OCI-LY7 (cell line): ENCODE data around the gene GIPC2.

ENCODE experiments used
- CTCF ChIP-seq: fragments of 200-600 bp; sonication (generic); conservative IDR thresholded peaks from 2 replicates; pipeline ENCODE4 v1.5.1; 2014; ENCODE audit warnings: mild to moderate bottlenecking, antibody characterized with exemption, low read length, moderate library complexity, mixed read lengths
- EZH2phosphoT487 ChIP-seq: fragments of 200-600 bp; sonication (generic); IDR thresholded peaks from 2 replicates; pipeline ENCODE4 v1.6.1; 2018; ENCODE audit warnings: low read depth, borderline replicate concordance, mild to moderate bottlenecking, mixed run types, antibody characterized with exemption, low read length, moderate library complexity, mixed read lengths

GRCh38 chr1:78045563-78045925, 222 bp upstream of the GIPC2 start:
- TF ChIP-seq CTCF (no peak), EZH2phosphoT487 (no peak)
